ENCODE data around the gene SLC15A4. TPM values are rescaled to one million over a fixed set of nuclear protein-coding genes. Genes with fewer than 3 reads are reported as not detected.

The SLC15A4 gene
- total and polyA plus RNA-seq, 8 donors, result 0.89 to 37.8 (median 4.2) TPM

GRCh38 chr12:128747441-128747840, 76.3 kb downstream of the SLC15A4 start:
- peaks cover 0 to 6% (median 0%) of the 10 kb centered on the region in 3 donors for H3K27me3 ChIP-seq
- H3K36me3 ChIP-seq, result no peaks in the 10 kb centered on the region
- no peaks in the 10 kb centered on the region for H3K4me1 ChIP-seq
- no peak for DNase-seq
- intact Hi-C loops (cut with DNase I; ENCODE audit: low total_unique reads), result no loop called here
- TF ChIP-seq EP300 (IDR thresholded peaks at IDR 0.05) (no peak), POLR2A (IDR thresholded peaks at IDR 0.05) (no peak), POLR2AphosphoS5 (IDR thresholded peaks at IDR 0.05) (no peak)
- TF ChIP-seq, protein P1, sequence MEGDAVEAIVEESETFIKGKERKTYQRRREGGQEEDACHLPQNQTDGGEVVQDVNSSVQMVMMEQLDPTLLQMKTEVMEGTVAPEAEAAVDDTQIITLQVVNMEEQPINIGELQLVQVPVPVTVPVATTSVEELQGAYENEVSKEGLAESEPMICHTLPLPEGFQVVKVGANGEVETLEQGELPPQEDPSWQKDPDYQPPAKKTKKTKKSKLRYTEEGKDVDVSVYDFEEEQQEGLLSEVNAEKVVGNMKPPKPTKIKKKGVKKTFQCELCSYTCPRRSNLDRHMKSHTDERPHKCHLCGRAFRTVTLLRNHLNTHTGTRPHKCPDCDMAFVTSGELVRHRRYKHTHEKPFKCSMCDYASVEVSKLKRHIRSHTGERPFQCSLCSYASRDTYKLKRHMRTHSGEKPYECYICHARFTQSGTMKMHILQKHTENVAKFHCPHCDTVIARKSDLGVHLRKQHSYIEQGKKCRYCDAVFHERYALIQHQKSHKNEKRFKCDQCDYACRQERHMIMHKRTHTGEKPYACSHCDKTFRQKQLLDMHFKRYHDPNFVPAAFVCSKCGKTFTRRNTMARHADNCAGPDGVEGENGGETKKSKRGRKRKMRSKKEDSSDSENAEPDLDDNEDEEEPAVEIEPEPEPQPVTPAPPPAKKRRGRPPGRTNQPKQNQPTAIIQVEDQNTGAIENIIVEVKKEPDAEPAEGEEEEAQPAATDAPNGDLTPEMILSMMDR (IDR thresholded peaks at IDR 0.05), result no peak
- WGBS, 5 donors, result 65 to 90% (median 78%) methylated on average over 6 to 13 of the region's 13 CpGs
- H3K9me3 ChIP-seq, result no peaks in the 10 kb centered on the region
- no peak overlapping the region for H3K27ac ChIP-seq
- no peak overlapping the region for H3K4me3 ChIP-seq

- intact Hi-C loops (cut with DNase I; ENCODE audit: low total_unique reads), result no loop called here
Observed at GRCh38 chr12:128745772-128746689, 77.7 kb downstream of the SLC15A4 start.

GRCh38 chr12:128743916-128744315, 79.8 kb downstream of the SLC15A4 start:
- Histone ChIP-seq H3K36me3 (no peaks in the 10 kb centered on the region), H3K9me3 (peaks cover 0 to 12% (median 7%) of the 10 kb centered on the region in 4 donors), H3K27ac (no peak overlapping the region), H3K4me1 (no peaks in the 10 kb centered on the region), H3K4me3 (no peak overlapping the region), H3K27me3 (peaks cover 0 to 6% (median 0%) of the 10 kb centered on the region in 3 donors)
- DNase-seq, result no peak
- 67 to 75% (median 72%) methylated on average over 7 of the region's 7 CpGs for WGBS, 5 donors
- TF ChIP-seq EP300 (IDR thresholded peaks at IDR 0.05) (no peak), POLR2A (IDR thresholded peaks at IDR 0.05) (no peak), POLR2AphosphoS5 (IDR thresholded peaks at IDR 0.05) (no peak)
- TF ChIP-seq, protein P1 (IDR thresholded peaks at IDR 0.05), result no peak
- intact Hi-C loops (cut with DNase I; ENCODE audit: low total_unique reads), result no loop called here

More at GRCh38 chr12:128745772-128746689, 77.7 kb downstream of the SLC15A4 start:
- no peak overlapping the region for H3K4me3 ChIP-seq
- 47 to 55% (median 52%) methylated on average over 11 of the region's 11 CpGs for WGBS, 5 donors
- no peak overlapping the region for H3K27ac ChIP-seq
- no peaks in the 10 kb centered on the region for H3K36me3 ChIP-seq
- H3K9me3 ChIP-seq, result no peaks in the 10 kb centered on the region
- DNase-seq, result no peak
- H3K27me3 ChIP-seq, result peaks cover 0 to 6% (median 0%) of the 10 kb centered on the region in 3 donors
- TF ChIP-seq EP300 (IDR thresholded peaks at IDR 0.05), result no peak
- TF ChIP-seq POLR2AphosphoS5 (IDR thresholded peaks at IDR 0.05), result no peak
- TF ChIP-seq, protein P1 (IDR thresholded peaks at IDR 0.05), result no peak
- TF ChIP-seq POLR2A (IDR thresholded peaks at IDR 0.05), result no peak
- no peaks in the 10 kb centered on the region for H3K4me1 ChIP-seq

Other genes with a start within 250 kb of the SLC15A4 start
- gene GLT1D1, start 29.5 kb upstream of the SLC15A4 start, total RNA-seq, result 1 to 10 TPM in 1 of 5 donors, not detected in 4; 1.3 TPM
- gene GLT1D1, start 29.5 kb upstream of the SLC15A4 start, polyA plus RNA-seq, result under 1 TPM; 0.13 to 0.92 (median 0.87) TPM

Data from stomach (tissue), 9 donors.